PC-9 (cell line): ENCODE results near the gene DNM3.

ENCODE experiments used
- EZH2 ChIP-seq: fragments of 200-600 bp; sonication (generic); IDR thresholded peaks from 2 replicates; pipeline ENCODE4 v1.8.0; 2017; ENCODE audit warnings: antibody characterized with exemption, low read depth
- TF ChIP-seq, protein P1 (sequence below): fragments of 200-600 bp; sonication (generic); conservative IDR thresholded peaks from 2 replicates; pipeline ENCODE4 v1.6.1; 2017; ENCODE audit warnings: mixed run types, antibody characterized with exemption, mild to moderate bottlenecking, moderate library complexity

DNA sequence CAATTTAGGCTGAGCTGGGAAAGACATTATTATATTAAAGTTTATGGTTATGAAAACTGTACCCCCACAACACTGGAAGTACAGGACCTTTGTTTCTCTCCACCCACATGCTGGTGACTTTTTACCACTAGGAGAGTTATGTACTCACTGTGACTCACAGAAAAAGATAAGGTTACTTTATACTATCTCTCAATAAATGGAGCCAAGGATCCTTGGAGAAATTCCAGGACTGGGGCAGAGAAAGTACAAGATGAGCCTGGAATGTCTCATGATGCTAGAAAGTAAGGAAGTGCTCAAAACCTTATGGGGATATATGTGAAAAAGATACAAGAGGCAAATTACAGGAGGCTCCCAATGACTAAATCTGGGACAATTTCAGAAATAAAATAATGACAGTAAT lies 515.3 kb downstream of the DNM3 start:
- TF ChIP-seq, protein P1, sequence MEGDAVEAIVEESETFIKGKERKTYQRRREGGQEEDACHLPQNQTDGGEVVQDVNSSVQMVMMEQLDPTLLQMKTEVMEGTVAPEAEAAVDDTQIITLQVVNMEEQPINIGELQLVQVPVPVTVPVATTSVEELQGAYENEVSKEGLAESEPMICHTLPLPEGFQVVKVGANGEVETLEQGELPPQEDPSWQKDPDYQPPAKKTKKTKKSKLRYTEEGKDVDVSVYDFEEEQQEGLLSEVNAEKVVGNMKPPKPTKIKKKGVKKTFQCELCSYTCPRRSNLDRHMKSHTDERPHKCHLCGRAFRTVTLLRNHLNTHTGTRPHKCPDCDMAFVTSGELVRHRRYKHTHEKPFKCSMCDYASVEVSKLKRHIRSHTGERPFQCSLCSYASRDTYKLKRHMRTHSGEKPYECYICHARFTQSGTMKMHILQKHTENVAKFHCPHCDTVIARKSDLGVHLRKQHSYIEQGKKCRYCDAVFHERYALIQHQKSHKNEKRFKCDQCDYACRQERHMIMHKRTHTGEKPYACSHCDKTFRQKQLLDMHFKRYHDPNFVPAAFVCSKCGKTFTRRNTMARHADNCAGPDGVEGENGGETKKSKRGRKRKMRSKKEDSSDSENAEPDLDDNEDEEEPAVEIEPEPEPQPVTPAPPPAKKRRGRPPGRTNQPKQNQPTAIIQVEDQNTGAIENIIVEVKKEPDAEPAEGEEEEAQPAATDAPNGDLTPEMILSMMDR, result no peak
- TF ChIP-seq EZH2, result no peak
